GM20431 (cell line): ENCODE data around the gene USP48.

Experiments
- in situ Hi-C: fragments of 300-500 bp; cut with MseI, MboI; formaldehyde crosslinking; loops from one replicate; pipeline ENCODE4 v1.15.0; 2020; ENCODE audit warnings: low sequenced_read_pairs; ENCODE audit not compliant: unreplicated experiment

Gene USP48

DNA sequence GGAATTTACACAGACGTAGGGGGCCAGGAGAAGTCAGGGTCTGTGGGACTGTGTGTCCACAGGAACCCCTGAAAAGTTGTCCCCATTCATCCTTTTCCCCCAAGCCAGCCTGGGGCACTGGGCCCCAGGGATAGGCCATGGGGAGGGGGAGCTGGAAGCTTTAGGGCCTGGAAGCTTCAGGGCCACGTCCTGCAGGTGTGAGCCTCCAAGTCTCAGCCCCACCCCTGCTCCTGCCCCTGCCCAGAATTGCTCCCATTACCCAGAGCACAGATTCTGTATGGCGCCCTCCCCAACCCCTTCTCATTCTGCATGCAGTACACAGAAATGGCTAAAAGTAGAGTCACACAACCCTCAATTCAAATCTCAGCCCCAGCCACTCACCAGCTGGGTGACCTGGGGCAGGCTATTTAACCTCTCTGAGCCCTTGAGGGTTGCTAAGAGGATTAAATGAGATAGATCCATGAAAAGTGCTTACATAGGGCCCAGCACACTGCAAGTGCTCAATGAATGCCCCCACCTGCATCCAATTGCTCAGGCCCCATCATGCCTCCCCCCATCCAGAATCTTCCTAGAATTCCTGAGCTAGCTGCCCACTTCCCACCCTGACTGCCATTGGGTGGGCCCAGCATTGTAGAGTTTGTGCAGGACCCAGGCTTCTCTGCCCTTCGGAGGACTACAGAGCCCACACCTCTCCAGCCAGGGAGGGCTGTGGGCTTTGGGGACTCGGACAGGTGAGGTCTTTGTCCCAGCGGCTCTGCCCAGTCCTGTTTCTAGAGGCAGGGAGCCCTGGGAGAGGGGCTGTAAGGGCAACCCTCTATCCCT lies 120.3 kb downstream of the USP48 start:
- in situ Hi-C loops = loop anchor here (25.0 kb wide), 1 partner anchor 300 kb away; no protein-coding TSS in a partner anchor

DNA sequence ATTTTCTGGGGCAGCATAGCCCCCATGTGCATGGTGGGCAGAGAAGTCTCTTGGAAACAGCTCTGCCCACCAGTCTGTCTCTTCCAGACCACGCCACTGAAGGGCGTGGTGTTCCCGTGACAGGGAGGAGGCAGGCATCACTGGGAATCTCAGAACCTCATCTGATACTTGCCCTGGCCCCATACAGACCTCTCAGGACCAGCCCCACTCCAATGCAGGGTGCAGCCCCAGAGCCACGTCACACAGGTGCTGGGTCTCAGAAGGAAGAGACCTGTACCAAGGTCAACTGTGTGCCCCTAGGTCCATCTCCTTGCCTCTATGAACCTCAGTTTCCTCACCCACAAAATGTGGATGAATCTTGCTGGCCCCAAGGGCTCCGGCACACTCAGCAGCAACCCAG lies 121.1 kb downstream of the USP48 start:
- in situ Hi-C loops = loop anchor here (25.0 kb wide), 1 partner anchor 300 kb away; no protein-coding TSS in a partner anchor

DNA sequence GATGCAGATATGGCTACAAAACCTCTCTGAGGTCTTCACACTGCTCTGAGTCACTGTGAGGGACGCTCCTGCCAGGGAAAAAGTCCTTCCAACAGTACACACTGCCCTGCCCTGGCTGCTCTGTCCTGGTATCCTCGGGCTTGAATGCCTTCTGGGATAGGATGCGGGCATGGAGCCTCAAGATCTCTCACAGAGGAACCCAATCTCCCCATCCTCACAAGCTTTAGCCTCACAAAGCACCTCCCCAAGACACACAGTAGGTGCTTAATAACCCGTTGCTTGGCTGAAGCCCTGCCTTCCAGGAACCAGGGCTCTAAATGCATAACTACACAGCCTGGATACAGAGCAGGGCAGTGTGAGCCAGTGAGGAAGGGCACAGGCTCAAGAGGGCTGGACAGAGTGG lies 123.0 kb downstream of the USP48 start:
- in situ Hi-C loops = loop anchor here (25.0 kb wide), 1 partner anchor 302 kb away; no protein-coding TSS in a partner anchor

DNA sequence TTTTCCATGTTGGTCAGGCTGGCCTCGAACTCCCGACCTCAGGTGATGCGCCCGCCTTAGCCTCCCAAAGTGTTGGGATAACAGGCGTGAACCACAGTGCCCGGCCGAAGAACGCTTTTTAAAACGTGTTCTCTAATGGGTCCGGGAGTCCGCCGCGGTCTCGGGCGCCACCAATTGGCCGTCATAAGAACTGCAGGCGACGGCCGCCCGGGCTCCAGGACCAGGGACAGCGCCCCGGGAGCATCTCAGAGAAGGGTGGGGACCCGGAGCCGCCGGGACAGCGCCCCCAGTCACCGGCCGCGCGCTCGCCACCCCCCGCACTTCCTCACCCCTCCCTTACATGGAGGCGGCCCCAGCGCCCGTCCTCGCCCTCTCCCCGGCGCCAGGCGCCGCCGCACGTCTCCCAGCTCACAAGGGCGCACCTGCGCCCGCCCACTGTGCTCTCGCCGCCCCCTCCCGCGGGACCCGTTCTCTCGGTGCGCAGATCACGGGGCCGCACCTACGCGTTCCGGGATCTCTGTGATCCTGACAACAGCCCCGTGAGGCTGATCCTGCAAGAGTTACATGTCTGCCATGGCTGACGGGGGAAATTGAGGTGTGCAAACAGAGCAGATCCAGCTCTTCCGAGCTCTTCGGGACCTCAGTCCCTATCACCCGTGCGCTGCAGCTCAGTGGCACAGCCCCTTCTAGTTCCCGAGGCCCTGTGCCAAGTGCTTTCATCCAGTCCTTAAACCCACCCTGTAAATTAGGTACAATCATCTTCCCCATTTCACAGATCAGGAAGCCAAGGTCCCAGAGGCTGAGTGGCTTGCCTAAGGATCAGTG lies 123.6 kb downstream of the USP48 start:
- in situ Hi-C loops = loop anchor here (25.0 kb wide), 1 partner anchor 303 kb away; no protein-coding TSS in a partner anchor

DNA sequence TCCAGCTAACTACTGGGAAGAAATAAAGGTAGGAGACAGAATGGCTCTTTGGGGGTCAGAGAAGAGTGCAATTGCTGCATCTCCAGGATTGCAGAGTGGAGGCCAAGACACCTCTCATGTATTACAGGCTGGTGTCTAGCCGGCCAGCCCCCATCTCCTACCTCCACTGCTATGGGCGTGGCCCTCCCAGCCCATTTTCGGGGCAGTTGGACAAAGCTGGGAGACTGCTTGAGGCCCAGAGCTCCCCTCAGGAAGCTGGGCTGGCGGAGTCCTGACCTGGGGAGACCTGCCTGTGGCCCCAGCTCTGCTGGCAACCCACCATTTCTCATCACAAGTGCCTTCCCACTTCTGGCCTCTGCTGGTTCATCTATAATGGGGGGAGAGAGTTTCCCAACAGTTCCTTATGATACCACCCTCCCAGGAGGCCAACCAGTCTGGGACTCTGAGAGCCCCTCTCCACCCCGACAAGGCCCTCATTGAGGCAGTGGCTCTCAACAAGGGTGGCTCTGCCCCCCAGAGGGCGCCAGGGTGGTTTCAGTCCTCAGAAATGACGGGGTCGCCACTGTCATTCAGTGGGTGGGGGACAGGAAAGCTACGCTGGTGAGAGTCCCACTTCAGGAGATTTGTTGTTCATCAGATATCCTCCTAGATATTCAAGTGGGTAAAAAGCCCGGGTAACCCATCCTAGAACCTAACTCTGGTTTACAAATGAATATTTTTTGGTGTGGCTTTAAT lies 125.3 kb downstream of the USP48 start:
- in situ Hi-C loops = loop anchor here (25.0 kb wide), 1 partner anchor 305 kb away; no protein-coding TSS in a partner anchor

DNA sequence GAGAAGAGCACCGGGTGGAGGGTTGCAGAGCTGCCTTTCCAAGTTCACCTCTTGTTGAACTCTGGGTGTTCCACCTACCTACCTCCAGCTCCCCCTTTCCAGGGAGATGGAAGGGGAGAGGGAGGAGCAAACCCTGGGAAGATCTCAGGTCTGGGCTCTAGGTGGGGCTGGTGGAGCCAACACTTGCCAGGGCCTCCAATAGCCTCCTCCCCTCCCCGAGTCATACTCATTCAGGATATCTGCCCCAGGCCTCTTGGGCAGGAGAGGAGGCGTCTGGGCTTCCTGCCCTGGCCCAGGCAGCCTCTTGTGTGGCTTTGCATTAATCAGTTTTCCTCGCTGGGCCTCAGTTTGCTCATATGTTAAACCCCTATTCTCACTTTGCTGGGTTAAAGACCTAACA lies 127.2 kb downstream of the USP48 start:
- in situ Hi-C loops = loop anchor here (25.0 kb wide), 1 partner anchor 307 kb away; no protein-coding TSS in a partner anchor

DNA sequence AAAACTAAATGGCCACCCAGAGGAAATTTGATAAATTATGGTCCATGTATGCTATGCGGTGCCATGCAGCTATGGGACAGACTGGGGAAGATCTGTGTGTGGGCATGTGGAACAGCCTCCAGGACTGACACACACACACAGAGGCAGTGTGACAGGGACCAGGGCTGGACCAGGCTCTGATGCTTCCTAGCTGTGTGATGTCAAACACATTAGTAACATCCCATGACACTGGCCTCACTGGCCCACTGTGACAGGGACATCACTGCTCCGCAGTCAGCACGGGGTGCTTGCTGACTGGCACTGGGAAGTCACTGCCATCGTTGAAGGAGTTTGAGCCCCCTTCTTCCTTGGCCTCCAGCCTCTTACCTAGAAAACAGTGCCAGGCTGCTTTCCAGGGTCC lies 127.7 kb downstream of the USP48 start:
- in situ Hi-C loops = loop anchor here (25.0 kb wide), 1 partner anchor 307 kb away; no protein-coding TSS in a partner anchor

DNA sequence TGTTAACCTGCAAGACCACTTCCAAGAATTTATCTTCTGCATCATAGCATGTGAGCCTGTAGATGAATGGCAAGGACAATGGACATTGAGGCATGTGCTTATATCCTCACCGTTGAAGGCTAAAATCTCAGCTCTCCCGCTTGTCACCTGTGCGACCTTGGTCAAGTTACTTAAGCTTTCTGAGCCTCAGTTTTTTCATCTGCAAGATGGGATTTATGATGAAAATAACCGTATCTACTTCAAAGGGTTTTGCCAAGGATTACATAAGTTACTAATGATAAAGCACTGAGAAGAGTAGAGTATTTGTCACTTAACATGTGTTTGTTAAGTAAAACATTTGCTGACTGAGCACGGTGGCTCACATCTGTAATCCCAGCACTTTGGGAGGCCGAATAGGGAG lies 128.7 kb downstream of the USP48 start:
- in situ Hi-C loops = loop anchor here (25.0 kb wide), 1 partner anchor 308 kb away; no protein-coding TSS in a partner anchor

DNA sequence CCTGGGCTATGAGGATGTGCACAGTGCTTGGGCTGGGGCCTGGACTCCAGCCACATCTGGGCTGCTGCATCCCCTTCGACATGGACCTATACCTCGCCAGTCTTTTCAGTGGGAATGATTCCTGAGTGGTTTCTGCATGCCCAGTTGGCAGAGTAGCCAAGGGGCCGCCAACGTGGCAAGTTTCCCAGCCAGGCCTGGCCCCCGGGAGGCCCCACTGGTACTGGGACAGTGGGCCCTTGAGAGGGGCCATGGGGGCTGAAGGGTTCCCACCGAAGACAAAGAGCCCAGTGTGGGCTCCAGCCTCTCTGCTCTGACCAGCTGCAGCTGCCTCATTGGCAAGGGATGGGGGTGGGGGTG lies 129.2 kb downstream of the USP48 start:
- in situ Hi-C loops = loop anchor here (25.0 kb wide), 1 partner anchor 309 kb away; no protein-coding TSS in a partner anchor

DNA sequence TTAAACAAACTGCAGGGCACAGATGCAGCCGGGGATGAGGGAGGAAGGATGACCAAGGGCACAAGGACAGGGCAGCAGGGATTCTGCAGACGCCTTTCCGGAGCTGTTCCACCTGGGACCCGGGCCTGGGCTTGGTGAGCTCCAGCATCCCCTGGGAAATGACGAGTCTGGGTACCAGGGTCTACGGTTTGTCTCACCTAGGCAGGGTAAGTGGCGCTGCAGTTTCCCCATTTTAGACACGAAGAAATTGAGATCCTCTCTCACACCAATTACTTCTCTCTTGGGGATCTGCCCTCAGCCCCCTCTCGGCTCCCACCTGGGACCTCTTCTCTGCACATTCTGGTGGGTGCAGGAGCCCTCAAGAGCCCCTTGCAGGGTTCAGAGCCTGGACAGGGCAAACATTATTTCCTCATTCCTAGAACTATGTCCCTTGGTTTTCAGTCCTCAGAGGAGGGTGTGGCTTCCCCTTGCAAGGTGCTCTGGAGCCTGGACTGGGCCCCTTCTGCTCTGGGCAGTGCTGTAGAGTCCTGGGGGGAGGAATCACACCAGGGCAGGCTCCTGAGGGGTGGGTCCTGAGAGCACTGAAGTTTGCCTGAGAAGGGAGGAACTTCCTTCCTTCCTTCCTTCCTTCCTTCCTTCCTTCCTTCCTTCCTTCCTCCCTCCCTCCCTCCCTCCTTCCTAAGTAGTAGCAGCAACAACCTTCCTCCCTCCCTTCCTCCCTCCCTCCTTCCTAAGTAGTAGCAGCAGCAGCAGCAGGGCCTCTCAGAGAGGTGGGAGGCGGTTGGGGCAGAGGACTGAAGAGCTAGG lies 129.8 kb downstream of the USP48 start:
- in situ Hi-C loops = loop anchor here (25.0 kb wide), 1 partner anchor 309 kb away; no protein-coding TSS in a partner anchor

DNA sequence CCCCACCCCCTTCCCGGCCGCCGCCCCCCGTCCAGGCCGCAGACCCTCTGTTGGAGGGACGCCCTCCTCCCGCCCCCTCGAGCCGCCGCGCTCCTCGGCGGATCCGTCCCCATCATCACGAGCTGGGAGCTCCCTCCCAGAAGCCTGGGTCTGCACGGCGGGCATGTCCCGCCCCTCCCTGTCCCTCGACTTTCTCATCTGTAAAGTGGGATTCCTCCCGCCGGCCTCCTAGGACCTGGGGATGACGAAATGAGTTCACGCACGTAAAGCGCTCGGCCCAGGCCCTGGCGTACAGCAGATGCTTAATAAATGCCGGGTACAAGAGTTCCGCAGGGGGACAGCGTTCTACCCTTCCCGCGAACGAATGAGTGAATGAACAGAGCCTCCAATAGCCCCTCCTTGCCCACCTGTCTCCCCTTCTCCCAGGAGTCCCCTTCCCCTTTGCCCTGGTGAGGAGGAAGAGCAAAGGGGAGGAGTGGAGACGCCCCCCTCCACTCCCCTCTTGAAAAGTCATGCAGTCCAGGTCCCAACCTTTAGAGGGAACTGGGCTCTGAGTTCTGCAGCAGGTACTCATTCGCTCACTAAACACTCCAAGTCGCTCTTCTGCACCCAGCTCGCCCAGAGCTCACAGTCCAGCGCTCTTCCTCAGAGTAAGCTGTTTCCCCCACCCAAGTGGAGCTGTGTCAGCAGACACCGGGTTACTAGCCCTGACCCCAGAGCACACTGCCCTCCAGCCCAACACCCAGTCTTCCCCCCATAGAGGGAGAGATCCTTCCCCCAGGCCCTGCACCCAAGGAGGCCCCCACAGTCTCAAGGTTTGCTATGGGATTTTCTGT lies 130.6 kb downstream of the USP48 start:
- in situ Hi-C loops = loop anchor here (25.0 kb wide), 1 partner anchor 310 kb away; no protein-coding TSS in a partner anchor

DNA sequence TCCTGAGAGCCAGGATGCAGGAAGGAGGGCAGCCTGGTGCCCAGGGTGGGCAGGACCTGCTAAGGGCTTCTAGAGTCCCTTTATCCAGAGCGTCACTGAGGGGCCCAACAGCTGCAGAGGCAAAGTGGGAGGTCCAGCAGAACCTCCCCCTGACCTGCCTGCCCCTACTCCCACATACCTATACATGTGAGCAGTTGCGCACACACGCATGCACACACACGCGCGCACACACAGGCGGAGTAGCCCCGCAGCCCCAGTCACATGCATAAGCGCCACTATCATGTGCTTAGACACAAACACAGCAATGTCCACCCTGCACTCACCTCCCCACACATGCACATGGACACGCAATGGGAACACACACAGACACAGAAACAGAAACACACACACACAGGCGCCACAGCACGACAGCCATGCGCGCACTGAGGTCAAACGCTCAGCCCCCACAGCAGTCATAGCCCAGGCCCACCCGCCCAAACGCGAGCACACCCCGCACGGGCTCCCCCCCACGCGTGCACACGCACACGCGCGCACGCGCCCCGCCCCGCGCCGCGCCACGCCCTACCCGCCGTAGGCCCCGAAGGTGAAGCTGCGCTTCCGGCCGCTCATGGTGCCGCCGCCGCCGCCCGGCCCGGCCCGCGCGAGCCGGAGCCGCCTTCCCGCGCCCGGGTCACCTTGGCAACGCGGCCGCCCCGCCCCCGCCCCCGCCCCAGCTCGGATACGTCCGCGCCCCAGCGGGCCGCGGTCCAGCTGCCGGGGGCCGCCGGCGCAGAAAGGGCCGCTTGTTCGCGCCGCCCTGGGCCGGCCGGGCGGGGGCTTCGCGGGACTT lies 131.5 kb downstream of the USP48 start:
- in situ Hi-C loops = loop anchor here (25.0 kb wide), 1 partner anchor 311 kb away; no protein-coding TSS in a partner anchor

DNA sequence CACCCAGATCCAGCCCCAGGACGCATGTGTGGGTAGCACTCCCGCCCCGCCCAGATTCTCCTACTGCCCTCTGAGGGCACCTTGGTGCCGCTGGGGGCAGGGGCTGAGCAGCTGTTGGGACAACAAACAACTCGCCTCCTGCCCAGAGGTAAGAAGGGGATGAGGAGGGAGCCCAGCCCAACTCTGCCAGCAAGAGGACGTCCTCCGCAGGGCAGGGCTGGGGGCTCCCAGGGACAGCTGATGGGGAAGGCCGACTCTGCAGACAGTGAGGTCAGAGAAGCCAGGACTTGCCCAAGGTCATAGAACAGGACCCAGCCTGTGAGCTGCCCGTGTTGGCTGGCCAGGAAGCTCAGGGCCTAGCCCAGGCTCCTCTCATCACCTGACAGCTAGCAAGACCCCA lies 132.5 kb downstream of the USP48 start:
- in situ Hi-C loops = loop anchor here (25.0 kb wide), 1 partner anchor 312 kb away; no protein-coding TSS in a partner anchor

DNA sequence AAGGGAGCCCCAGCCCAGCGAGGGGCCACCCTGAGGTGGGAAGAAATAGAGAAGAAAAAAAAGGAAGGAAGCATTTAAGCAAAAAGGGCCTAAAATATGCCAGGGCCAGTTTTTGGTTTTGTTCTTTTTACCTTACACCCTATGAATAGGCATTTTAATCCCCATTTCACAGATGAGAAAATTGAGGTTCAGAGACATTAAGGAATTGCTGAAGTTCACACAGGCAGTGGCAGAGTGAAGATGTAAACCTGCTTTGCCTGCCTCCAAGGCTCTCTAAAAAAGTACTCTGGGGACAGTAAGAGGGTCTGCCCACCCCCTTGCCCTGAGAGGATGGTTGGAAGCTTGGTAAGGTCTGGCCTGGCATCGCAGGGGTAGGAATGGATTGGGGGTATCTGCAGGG lies 133.6 kb downstream of the USP48 start:
- in situ Hi-C loops = no loop called here

DNA sequence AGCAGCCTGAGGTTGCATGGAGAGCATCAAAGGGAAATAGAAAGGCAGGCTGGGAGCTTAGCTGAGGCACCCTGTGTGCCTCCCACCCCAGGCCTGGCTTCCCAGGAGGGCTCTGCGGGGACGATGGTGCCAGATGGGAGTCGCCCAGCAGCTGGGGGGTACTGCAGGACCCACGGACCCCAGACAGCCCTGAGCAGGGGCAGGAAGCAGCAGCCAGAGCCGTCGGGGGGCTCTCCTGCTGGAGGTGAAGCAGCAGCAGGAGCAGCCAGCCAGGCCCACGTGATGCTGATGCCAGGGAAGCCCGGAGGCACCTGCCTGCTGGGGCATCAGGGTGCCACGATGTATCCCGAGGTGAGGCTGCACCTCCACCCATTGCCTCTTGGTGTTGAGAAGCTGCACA lies 134.2 kb downstream of the USP48 start:
- in situ Hi-C loops = no loop called here

DNA sequence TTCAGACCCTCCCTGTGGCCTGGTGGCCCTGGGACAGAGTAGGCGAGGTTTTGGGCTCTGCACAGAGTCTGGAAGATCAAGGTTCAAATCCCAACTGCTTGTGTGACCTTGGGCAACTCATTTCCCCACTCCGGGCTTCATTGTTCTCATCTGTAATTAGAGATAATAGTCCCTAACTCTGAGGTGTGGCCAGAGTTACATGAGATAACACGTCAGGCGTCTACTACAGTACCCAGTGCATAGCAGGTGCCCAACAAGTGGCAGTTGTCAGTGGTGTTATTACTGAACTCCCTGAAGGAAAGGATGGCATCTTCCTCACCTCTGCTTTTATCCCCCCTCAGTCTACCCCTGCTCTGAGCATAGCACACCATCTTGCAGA lies 134.6 kb downstream of the USP48 start:
- in situ Hi-C loops = no loop called here
